ENCODE data around the gene ARHGAP27.

Gene ARHGAP27

DNA sequence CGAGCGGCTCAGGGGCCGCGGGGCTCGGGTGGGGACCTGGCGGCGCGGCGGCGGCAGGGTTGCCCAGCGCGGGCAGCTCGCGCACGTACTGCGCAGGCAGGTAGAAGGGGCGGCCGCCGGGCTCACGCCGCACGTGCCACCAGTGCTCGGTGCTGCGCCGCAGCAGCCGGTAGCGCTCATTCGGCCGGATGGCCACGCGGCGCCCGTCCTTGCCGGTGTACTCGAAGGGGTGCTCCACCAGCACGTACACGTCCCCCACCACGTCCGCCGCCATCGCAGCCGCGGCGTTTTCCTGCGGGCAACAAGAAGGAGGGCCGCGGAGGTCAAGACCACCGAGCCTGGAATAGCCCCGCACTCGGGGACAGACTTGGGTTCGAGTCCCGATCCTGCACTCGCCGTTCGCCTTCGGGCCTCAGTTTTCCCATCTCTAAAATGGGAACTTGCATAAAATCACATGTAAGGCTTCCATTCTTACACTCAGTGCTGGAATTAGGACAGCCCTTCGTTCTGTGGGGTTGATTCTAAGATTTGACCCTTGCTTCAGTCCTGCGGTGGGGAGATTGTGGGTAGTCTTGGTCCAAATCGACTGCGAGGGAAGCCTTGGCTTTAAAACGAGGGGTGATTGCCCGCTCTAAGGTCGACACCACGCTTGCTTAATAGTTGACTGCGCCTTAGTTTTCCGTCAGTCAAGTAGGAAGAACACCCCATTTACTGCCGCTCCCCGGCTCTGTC lies 2.5 kb downstream of the ARHGAP27 start:
- DNase-seq: no peak

DNA sequence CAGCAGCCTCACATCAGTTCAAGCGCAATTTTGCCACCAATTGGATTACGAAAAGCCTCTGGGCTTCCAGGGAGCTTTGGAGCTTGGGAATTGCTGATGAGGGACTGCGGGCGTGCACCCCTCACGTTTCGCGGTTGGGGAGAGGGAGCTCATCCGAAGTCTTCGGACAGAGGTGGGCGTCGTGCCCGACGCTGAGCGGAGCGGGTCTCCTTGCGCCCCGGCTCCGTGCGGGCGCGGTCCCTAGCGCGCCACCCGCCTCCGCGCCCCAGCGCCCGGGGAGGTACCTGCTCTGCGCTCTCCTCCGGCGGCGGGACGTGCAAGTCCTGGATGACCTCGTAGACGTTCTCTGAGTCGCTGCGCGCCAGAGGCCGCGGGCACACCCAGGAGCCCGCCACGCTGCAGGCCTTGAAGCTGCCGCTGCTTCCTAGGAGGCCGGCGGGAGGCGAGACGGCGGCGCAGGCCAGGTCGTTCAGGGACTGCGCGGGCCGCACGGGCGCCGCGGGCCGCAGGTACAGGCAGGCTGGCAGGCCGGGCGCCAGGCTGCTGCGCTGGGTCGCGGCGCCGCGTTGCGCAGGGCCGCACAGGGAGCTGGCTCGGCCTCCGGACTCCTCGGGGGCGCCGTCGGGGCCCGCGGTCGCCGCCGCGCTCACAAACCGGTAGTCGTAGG lies 3.2 kb downstream of the ARHGAP27 start:
- DNase-seq: no peak

DNA sequence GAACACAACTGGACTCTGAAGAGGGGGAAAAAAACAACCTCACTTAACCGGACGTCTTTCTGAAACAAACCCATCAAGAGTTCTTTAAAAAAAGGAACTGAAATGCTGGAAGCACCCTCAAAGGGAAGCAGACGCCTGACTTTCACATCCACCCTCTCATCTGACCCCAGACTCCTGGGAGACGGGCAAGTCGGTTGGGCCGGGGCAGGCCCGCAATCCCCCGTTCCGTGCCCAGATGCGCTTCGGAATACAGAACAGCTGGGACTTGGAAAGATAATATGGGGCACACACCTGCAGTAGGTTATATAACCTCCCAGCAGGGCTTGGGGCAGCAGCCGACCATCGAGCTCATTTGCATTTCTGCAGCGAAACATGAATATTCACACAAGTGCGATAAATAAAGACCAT lies 3.7 kb downstream of the ARHGAP27 start:
- no peak for DNase-seq

DNA sequence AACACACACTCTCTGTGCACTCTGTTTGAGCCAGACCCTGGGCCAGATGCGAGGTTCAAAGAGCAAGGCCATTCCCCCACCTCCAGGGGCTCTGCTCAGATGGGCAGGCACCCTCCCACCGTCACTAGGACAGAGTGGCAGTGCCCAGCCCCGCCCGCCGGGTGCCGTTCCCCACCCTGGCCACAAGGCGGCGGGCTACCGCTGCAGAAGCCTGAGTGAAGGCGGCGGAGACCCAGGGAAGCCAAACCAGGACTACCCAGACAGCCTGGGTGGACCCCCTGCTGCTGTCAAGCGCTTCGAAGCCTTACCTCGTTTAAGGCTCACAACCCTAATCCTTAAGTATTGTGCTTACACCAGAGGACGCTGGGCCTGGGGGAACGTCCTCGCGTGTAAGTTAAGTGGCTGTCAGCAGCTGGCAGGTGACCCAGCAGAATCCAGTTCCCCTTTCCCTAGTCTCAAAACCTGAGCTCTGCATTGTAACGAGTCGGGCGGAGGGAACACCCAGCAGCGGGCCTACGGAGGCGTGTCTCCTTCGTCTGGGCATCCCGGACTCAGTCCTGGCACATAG lies 4.5 kb downstream of the ARHGAP27 start:
- DNase-seq: no peak

DNA sequence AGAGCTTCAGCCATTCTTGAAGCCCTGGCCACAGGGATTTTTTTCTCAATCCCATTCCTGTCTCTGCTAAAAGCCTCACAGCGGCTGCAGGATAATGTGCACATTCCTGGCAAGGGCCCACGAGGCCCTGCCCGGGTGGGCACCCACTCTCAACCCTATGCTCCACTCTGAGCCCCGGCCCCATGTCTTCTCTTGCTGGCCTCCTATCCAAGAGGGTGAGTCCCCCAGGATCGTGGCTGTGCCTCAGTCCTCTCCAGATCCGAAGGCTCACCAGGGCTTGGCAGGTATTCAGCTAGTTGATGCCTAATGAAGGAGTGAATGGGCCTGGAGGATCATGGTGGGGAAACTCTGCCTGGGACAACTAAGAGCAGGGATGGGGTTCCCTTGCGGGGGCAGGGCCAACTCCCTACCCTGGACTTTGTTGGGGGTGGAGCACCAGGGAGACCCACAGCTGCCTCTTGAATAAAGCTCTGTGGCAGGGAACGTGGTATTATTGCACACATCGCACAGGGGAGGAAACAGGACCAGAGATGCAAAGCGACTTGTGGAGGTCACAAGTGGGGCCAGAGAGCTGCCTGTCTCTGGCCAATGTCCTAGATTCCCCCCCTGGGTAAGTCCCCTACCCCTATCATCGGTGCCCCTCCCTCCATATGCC lies 5.4 kb downstream of the ARHGAP27 start:
- DNase-seq: no peak

DNA sequence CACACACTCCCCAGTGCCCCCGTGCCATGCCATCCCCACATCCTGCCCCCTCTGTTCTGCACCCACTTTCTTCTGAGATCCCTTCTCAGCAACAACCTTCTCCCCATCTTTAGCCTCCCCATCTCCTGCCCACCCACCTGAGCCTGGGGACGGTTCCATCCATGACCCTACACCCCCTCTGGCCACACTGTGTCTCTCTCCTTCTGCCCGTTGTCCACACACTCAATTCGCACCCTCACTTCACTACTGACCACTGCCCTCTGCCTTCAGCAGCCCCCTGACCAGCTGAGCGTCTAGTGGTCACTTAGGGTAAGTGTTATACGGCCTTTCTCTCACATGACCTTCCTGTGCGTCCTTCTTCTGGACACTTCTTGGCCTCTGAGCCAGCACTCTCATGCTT lies 6.1 kb downstream of the ARHGAP27 start:
- no peak for DNase-seq

DNA sequence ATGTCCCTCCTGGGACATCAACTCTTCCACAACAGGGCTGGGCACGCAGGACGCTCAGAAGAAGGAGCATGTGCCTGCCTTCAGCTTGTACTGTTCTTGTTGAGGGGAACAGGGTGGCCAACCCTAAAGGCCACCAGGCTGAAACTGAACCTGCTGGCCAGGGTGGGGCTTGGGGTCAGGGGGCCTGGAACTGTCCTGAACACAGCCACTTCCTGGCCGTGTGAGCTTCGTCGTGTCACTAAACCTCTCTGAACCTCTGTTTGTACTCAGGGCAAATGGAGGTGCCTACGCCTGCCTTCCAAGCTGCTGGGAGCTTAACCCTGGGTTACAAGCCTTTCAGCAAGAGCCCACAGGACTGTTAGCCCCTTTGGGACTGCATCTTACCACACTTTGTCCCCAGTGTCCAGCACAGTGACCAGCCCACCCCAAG lies 6.7 kb downstream of the ARHGAP27 start:
- no peak for DNase-seq

DNA sequence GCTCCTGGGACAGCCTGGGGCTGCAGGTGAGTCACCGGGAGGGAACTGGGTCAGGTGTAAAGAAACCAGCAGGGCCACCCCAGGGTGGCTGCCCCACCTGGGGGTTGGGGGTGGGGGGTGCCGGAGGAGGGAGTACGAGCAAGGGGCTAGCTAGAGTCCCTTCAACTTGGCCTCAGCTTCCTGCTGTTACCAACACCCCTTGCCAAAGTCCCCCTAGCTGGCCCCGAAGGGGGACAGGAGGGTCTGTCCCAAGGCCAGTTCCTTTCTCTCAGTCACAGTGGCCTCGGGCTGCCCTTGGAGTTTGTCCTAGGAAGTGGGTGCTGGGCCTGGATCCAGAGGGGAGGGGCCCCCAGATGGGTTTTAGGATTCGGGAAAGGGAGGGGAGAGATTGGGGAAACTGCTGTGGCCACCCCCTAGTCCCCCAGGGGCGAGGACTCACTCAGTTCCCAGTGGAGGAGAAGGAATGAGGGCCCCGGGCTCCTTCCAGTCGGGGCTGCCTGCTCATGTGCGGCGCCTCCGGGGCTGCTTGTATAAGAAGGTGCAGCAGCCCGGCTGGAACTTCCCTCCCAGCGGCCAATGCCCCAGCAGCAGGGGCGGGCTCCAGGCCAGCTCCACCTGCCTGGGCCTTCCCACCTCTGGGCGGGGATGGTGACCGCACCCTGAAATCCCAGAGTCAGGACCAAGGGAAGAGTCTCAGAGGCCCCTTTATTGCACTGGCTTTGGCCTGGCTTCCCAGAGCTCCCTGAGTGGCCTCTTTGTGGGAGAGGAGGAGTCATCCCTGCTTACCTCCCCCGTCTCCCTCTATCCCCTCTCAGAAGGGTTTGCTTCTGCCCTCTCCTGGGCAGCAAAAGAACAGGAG lies 7.3 kb downstream of the ARHGAP27 start:
- DNase-seq: peak; percentile 72

DNA sequence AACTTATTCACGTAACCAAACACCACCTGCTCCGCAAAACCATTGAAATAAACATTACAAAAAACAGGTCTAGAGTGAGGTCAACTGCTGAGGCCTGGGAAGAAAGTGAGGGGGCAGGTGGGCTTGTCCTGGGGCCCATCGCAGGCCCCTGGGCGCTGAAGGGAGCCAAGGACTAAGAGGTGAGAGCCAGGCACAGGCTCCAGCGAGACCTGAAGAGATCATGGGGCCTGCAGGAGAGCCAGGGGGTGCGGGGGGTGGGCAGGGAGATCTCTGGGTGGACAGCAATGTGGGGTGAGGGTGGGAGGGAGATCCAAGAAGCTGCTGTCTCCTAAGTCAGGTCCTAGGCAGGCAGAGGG lies 7.9 kb downstream of the ARHGAP27 start:
- no peak for DNase-seq

DNA sequence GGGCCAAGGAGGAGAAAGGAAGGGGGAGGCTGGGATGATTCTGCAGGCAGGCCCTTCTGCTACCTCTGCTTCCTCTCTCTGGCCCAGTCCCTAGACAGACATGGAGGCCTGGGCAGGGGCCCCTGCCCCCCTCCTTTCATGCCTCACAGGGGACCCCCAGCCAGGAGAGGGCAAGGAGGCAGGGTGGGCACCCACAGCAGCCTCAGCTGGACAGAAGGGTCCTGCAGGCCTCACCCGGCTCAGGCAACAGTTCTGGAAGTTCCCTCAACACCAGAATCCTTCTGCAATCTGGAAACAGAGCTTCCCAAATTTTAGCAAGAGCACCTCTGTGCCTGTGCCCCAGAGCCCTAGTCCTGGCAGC lies 8.7 kb downstream of the ARHGAP27 start:
- no peak for DNase-seq

DNA sequence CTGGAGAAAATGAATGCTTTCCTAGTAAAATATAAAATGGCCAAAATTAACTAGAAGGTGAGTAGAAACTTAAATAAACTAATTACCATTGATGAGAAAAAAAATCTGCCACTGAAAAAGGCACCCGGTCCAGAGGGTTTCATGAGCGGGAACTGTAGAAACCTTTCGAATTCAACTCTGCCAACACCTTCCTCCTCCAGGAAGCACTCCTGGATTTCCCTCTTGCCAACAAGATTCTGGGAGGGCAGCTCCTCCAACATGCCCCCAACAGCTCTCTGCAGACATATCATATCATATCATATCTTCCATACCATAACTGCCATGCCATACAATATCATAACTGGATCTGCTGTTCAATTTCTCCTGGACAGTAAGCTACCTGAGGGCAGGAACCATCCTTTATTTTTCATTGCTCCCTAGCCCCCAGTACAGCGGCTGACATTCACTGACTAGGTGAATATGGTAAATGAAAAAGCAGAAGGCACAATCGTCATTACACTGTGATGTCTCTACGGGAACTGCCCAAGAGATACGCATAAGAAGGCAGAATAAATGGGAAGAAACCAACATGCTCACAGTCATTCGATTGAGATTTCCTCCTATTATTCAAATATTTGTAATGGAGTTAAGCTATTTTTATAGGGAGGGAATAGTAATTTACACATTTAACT lies 9.2 kb downstream of the ARHGAP27 start:
- no peak for DNase-seq

DNA sequence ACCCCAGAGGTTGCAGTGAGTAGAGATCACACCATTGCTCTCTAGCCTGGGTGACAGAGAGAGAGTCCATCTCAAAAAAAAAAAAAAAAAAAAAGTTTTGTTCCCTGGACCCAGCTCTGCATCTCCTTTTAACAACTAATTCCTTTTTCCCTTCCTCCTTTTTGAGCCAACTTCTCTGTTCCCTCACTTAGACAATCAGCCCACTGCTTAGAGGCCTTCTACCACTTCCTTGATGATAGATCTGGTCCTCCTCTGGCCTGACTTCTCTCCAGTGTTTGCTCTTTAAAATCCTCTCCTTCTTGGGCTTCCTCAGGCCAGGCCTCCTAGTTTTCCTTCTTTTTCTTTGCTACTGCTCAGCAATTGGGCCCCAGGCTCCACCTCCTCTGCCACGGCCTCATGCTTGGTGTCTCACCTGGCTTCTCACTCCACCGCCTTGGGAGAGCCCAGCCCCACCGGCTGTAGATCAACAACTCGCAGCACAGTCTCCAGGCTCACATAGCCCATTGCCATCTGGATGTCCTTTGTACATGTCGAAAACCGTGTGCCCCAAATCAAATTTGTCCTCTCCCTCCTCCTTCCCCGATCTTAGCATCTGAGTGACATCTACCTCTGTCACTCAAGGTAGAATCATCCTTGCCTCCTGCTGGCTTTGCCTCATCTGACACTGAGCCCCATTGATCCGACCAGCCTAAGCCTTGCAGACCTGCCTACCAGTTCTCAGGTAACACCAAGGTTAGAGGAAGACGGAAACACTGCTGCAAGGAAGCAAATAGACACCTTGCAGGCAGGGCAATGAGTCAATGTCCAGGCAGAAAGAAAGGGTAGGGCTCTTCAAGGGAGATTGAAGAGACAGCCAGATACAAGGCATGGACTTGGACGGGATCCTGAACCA lies 17.4 kb downstream of the ARHGAP27 start:
- DNase-seq: no peak

DNA sequence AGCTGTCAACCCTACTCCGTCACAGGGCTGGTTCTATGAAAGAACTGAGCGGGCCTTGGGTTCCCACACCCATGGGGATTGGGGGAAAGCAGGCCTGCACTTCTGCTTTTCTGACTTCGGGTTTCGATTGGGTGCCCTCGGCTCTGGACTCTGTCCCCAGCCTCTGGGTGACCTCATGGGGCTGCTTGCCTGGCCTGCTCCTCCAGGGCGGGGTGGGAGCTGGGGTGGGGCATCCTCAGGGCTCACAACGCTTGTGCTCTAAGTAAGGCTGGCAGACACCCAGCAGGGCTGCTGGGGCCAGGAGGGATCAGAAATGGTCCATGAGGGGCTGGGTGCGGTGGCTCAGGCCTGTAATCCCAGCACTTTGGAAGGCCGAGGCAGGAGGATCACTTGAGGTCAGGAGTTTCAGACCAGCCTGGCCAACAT lies 19.2 kb downstream of the ARHGAP27 start:
- no peak for DNase-seq

DNA sequence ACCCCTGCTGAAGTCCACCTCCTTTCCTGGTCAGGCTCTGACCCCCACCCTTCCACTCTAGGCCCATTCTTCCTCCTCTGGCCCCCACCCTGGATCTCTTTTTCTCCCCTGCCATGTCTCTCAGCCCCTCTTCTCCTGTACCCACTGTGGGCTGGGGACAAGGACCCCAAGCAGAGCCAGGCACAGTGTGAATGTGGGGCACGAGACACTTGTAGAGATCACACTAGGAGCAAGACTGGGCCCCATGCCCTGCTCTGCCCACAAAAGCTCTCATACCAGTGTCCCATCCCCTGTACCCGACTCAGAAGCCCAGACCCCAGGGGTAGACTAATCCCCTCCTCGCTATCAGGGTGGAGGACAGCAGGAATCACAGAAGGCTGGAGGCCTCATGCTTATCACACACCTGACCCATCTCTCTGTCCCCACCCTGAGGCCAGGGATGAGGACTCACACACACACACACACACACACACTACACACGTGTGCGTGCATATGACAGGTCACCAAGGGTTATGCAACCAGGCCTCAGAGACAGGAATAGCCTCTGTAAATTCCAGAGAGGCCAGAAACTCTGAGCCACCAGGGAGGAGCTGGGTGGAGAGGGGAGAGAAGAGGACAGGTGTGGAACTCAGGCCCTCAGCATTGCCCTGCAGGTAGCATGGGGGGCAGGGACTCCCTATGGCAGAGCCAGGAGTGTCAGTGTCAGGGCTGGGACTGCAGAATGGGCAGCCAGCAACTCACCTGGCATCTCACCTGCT lies 21.1 kb downstream of the ARHGAP27 start:
- no peak for DNase-seq

DNA sequence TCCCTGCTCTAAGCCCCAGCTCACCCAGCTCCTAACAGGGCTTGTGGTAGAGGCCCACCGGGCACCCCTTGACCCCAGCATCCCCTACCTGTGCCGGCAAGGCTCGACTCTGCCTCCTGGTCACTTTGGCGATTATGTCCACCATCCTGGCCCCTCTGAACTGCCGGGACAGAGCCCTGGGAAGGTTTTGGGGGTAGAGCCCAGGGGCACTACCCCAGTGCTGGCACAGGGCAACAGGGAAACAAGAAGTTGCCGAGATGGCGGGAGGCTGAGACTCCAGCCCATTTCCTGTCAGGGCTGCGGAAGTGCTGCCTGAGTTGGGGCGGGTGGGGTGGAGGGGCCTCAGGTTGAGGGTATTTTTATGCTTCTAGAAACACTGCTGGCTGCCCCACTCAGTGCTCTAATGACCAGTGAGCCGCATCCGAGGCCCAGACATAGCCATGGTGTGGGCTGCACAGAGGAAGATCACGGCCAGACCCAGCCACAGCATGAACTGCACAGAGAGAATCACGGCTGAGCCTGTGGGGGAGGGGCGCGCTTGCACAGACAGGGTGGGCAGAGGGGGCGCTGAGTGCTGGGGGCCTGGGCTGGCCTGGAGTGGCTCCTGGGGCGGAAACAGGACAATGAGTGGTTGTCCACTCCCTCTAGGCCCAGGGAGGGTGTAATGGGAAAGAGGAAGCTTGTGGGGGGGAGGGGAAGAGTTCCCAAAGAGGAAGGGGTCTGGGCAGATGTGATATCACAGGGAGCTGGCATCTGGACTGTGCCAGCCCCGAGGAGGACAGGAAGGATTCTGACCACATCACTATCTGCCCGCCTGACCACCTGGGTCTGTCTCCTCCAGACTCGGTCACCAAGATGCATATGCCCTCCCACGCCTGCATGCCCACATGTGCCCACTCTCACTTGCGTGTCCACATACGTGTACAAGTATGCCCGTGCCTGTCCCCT lies 22.3 kb downstream of the ARHGAP27 start:
- no peak for DNase-seq

DNA sequence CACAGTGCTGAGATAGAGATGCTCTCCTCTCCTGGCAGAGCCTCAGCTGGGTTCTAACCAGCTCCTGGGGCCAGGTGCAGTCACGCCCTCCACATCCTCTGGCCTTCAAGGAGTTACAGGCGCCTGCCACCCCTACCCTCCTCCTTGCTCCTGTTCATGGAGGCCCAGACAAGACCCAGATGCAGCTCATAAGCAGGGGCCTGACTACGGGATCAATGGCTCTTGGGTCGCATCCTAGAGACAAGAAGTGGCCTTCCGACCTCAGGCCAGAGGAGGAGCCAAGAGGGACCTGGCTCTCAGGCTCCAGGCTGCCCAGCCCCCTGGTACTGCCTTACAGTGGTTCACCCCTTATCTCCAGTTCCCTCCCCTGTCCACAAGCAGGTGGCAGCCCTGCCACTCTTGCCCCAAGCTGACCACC lies 23.0 kb downstream of the ARHGAP27 start:
- DNase-seq: no peak

DNA sequence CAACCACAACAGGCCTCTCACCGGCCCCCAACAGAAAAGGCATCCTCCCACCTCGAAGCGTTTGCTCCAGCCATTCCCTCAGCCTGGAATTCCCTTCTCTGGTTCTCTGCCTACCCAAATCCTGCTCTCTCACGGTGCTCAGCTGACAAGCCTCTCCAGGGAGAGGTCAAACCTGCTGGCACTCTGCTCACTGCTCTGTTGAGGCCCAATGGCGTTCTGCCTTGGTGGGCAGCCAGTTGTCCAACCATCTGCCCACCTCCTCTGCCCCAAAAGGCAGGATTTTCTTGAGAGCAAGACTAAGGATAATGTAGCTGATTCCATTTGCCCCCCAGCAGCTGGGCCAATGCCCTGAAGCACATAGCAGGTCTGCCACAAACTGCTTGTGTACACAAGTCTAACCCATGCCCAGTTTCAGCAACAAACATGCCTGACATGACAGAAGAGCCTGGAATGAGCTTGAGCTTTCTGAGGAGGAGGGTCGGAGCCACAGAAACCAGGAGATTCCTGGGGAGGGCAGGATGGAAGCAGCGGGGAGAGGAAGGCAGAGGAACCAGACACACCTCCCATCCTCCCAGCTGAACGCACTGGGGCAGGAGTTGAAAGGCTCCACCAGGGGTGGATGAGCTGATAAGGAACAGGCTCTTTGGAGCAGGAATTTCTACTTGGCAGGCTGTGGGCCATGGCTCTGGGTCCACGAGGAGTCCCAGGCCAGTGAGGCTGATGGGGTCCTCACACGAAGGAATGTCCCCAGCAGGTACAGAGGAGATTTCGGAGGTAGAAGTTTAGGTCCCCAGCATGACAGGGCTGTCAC lies 23.9 kb downstream of the ARHGAP27 start:
- DNase-seq: no peak

DNA sequence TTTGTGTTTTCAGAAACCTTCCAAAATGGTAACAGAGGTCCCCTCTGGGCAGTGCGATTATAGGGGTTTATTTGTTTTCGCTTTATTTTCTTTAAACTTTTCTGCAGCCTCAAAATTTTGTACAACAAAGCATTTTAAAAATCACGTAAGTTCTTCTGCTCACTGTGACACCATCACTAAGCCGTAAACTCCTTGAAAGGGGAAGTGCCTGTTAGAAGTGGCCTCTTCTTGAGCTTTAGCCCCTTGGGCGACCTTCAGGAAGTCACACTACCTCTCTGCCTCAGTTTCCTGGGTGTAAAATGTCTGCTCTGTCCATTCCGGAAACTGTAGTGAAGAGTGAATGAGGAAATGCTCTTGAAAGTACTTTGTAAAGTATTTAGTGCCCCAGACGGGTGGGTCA lies 26.6 kb downstream of the ARHGAP27 start:
- DNase-seq: no peak
